HG03558 (cell line): ENCODE data around the gene DNAH2.
"Not testable (repeated sequence)": the region's sequence is repeated elsewhere in the genome, so short reads cannot be mapped to it uniquely, and the experiment has no call there.

ENCODE experiments used
- ATAC-seq: cut with Tn5 transposase; IDR thresholded peaks from one replicate; pipeline ENCODE4 v1.9.1; 2021; ENCODE audit warnings: moderate number of reproducible peaks; ENCODE audit not compliant: unreplicated experiment; ENCODE audit errors: extremely low read depth

Gene DNAH2

GRCh38 chr17:7767004-7767403, 49.5 kb downstream of the DNAH2 start:
- no peak for ATAC-seq

DNA sequence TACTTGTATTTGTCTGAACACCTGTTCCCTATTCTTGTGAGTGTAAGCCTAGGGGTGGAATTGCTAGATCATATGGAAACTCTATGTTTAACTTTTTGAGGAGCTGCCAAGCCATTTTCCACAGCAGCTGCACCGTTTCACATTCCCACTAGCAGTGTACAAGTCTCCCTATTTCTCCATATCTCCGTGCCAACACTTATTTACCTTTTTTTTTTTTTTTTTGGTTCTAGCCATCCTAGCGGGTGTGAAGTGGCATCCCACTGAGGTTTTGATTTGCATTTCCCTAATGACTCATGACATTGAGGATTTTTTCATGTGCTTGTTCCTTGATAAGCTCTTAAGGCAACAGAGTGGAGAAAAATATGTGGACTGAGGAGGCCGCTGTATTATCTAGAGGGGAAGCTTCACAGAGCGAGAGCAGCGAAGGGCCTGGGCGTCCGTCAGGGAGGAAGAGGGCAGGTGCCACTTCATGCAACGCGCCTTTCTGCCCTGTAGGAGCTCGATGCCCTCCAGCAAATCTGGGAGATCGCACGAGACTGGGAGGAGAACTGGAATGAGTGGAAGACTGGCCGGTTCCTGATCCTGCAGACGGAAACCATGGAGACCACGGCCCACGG, 50.0 kb downstream of the DNAH2 start:
- ATAC-seq, result no peak

- ATAC-seq, result no peak
These were observed 52.3 kb downstream of the DNAH2 start for GRCh38 chr17:7769854-7770253.

DNA sequence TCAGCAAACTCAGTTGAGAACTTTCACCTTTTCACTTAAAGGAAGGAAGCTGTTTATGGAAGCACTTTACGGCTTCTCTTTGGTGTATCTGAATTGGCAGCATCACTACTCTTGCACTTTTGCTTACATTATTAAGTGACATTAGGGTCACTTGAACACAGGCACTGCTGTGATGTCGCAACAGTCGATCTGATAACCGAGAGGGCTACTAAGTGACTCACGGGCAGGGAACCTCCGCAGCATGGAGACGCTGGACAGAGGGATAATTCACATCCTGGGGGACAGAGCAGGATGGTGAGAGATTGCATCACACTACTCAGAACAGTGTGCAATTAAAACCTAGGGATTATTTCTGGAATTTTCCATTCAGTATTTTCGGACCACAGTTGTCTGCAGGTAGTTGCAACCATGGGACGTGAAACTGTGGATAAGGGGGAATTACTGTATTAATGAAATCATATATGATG, 56.5 kb downstream of the DNAH2 start:
- no peak for ATAC-seq

DNA sequence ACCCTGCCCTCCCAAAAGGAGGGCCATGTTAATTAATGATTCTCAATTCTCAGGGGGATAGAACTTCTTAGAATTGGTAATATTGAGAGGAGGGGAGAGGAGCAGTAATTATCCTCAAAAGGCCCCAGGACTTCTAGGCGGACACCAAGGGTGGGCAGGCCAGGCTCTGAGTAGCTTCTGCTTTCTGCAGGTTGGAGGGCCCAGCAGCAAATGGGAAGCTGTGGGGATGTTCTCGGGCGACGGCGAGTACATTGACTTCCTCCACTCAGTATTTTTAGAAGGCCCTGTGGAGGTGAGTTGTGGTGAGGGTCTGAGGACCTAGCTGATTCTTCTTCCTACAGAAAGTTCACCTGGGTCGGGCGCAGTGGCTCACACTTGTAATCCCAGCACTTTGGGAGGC, 57.5 kb downstream of the DNAH2 start:
- ATAC-seq, result no peak

DNA sequence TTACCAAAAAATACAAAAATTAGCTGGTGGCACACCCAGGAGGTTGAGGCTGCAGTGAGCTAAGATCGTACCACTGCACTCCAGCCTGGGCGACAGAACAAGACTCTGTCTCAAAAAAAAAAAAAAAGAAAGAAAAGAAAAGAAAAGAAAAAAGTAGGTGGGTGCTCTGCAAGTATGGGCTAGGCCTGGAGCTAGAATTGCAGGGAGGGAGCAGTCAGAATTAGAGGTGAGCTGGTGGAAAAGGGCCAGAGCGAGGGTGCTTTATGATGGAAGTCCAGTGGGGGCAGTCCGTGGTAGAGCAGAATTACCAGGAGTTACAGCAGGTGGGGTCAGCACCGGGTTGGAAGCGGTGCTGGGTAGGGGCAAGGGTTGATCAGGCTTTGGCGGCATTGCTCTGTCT, 59.5 kb downstream of the DNAH2 start:
- ATAC-seq, result no peak

DNA sequence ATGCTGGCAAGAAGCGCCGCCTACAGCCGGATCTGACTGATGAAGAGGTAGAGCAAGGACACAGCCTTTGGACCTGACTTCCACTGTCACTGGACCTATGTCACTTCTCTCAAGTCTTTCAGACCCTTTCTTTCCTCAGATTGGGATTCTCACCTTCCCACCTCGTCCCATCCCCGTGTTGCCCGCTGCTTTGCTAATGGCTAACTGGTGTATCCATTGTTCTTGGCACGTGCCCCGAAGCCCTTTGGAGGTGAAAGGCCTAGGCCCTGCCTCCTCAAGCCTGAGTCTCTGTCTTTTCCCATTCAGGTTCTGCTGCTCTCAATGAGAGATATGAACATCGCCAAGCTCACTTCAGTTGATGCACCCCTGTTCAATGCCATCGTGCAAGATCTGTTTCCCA, 63.2 kb downstream of the DNAH2 start:
- no peak for ATAC-seq

GRCh38 chr17:7781429-7781828, 63.9 kb downstream of the DNAH2 start:
- no peak for ATAC-seq

GRCh38 chr17:7782240-7782639, 64.7 kb downstream of the DNAH2 start:
- ATAC-seq, result no peak

DNA sequence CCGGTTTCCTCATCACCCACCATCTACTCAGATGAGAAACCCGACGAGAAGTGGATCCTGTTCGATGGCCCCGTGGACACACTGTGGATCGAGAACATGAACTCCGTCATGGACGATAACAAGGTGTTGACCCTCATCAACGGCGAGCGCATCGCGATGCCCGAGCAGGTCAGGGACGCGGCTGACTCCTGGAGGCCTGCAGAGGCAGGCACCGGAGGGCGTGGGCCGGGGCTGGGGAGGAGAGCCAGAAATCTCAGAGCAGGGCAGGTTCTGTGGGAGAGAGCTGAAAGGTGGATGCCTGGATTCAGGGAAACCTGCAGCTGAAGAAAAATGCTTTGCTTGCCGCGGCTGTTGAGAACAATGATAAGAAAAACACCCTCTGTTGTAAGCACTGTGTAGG, 69.3 kb downstream of the DNAH2 start:
- ATAC-seq, result no peak

DNA sequence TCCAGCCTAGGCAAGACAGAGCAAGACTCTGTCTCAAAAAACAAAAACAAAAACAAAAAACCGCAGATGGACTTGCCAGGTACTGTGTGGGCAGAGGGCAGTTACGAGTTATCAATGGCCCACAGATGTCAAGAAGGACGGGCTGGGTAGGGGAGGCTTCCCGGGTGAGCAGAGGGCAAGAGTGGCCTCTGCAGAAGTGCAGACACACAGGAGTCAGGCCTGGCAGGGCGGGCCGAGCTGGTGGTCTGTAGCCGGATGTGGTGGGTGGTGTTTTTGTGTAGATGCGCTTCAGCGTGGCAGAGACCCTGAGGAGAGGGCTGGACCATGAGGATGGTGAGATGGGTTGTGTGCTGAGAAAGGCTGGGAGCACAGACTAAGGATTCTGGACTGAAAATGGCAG, 71.6 kb downstream of the DNAH2 start:
- no peak for ATAC-seq

- no peak for ATAC-seq
These were observed 72.6 kb downstream of the DNAH2 start for GRCh38 chr17:7790150-7790549.

DNA sequence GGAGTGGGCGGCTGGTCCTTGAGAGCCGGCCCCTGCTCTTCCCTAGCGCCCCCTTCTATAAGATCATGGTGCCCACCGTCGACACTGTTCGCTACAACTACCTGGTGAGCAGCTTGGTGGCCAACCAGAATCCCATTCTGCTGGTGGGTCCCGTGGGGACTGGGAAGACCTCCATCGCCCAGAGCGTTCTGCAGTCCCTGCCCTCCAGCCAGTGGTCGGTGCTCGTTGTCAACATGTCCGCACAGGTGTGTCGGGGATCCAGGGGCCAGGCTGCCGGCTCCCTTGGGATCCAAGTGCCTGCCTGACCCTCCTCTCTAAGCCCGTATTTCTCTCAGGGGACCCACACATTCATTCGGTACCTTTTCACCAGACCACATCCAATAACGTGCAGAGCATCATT, 75.1 kb downstream of the DNAH2 start:
- no peak for ATAC-seq

GRCh38 chr17:7794075-7794663, 76.6 kb downstream of the DNAH2 start:
- no peak for ATAC-seq

DNA sequence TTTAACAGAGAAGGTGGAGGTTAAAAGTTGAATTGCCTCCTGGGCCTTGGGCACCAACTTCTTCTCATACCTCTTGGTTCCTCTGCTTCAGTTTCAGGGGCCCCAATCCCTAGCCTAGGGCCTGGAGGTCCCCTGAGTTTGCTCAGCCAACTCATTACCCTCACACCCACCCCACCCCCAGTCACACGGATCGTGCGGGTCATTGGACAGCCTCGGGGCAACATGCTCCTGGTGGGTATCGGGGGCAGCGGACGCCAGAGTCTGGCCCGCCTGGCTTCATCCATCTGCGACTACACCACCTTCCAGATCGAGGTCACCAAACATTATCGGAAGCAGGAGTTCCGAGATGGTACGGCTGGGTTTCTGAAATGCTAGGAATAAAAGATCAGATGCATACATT, 80.4 kb downstream of the DNAH2 start:
- no peak for ATAC-seq

- no peak for ATAC-seq
These were observed 81.3 kb downstream of the DNAH2 start for GRCh38 chr17:7798839-7799238.

DNA sequence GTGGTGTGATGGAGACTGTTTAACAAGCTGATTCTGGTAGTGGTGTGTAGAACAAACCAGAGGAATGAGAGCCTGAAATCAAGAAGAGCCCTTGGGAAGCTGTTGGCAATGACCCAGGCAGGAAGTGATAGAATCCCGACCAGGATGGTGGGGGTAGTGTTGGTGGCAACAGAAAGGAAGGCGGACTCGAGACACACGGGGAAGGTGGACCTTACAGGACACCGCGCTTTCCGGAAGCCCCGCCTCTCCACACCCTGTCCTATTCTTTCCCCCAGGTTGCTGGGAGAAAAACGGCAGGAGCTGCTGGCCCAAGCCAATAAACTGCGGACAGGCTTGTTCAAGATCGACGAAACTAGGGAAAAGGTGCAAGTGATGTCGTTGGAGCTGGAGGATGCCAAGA, 86.4 kb downstream of the DNAH2 start:
- ATAC-seq, result no peak

GRCh38 chr17:7806587-7806986, 89.0 kb downstream of the DNAH2 start:
- ATAC-seq, result no peak

DNA sequence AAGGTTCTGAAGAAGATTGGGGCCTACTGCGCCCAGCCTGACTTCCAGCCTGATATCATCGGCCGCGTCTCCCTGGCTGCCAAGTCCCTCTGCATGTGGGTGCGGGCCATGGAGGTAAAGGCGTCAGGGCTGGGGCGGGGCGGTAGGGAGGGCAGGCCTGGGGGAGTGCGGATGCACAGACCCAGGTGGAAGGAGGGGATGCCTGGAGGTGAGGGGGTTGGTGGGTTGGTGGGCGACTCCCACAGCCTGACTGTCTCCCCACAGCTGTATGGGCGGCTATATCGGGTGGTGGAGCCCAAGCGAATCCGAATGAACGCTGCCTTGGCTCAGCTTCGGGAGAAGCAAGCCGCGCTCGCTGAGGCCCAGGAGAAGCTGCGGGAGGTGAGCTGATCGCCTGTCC, 89.7 kb downstream of the DNAH2 start:
- ATAC-seq, result no peak

GRCh38 chr17:7809086-7809790, 91.7 kb downstream of the DNAH2 start:
- no peak for ATAC-seq

- ATAC-seq, result not testable (repeated sequence)
These were observed 92.3 kb downstream of the DNAH2 start for GRCh38 chr17:7809791-7810343.
